ENCODE data around the gene PPL.

Gene PPL

GRCh38 chr16:4928227-4928626, 8.7 kb downstream of the PPL start:
- H3K4me3 ChIP-seq (ENCODE audit: low read length): no peak overlapping the region
- TF ChIP-seq CTCF (IDR thresholded peaks at IDR 0.05; ENCODE audit: insufficient read depth, low read depth, low read length, missing control alignments): no peak
- DNase-seq (ENCODE audit: low read depth): no peak

GRCh38 chr16:4927661-4928060, 9.3 kb downstream of the PPL start:
- no peak for DNase-seq (ENCODE audit: low read depth)
- no peak overlapping the region for H3K4me3 ChIP-seq (ENCODE audit: low read length)
- no peak for TF ChIP-seq CTCF (IDR thresholded peaks at IDR 0.05; ENCODE audit: insufficient read depth, low read depth, low read length, missing control alignments)

GRCh38 chr16:4926928-4927327, 10.0 kb downstream of the PPL start:
- TF ChIP-seq CTCF (IDR thresholded peaks at IDR 0.05; ENCODE audit: insufficient read depth, low read depth, low read length, missing control alignments): no peak
- H3K4me3 ChIP-seq (ENCODE audit: low read length): no peak overlapping the region
- no peak for DNase-seq (ENCODE audit: low read depth)

GRCh38 chr16:4925791-4926190, 11.2 kb downstream of the PPL start:
- no peak overlapping the region for H3K4me3 ChIP-seq (ENCODE audit: low read length)
- TF ChIP-seq CTCF (IDR thresholded peaks at IDR 0.05; ENCODE audit: insufficient read depth, low read depth, low read length, missing control alignments): no peak
- DNase-seq (ENCODE audit: low read depth): no peak

GRCh38 chr16:4925293-4925607, 11.7 kb downstream of the PPL start:
- H3K4me3 ChIP-seq (ENCODE audit: low read length): no peak overlapping the region
- no peak for TF ChIP-seq CTCF (IDR thresholded peaks at IDR 0.05; ENCODE audit: insufficient read depth, low read depth, low read length, missing control alignments)
- DNase-seq (ENCODE audit: low read depth): no peak

- TF ChIP-seq CTCF (IDR thresholded peaks at IDR 0.05; ENCODE audit: insufficient read depth, low read depth, low read length, missing control alignments): no peak
- H3K4me3 ChIP-seq (ENCODE audit: low read length): peak overlapping the region; percentile 7
- peak; percentile 57 for DNase-seq (ENCODE audit: low read depth)
These were observed 12.2 kb downstream of the PPL start for GRCh38 chr16:4924593-4925292.

- no peak for DNase-seq (ENCODE audit: low read depth)
- H3K4me3 ChIP-seq (ENCODE audit: low read length): no peak overlapping the region
- TF ChIP-seq CTCF (IDR thresholded peaks at IDR 0.05; ENCODE audit: insufficient read depth, low read depth, low read length, missing control alignments): no peak
These were observed 13.1 kb downstream of the PPL start for GRCh38 chr16:4923853-4924252.
